Erythroblast (primary cell): ENCODE data around the gene P4HA3.

Experiments used
- DNase-seq, 2 experiments: peaks; one replicate each; lab custom pipeline; 2025; lab: John Stamatoyannopoulos, UW
- GATA1 ChIP-seq: IDR thresholded peaks from 2 replicates; pipeline ENCODE4 v1.6.1; 2011; ENCODE audit warnings: low read depth, mild to moderate bottlenecking, control low read depth, low read length, moderate library complexity
- POLR2A ChIP-seq: IDR thresholded peaks from 2 replicates; pipeline ENCODE4 v1.6.1; 2011; ENCODE audit warnings: mild to moderate bottlenecking, low read length

P4HA3 gene

GRCh38 chr11:74269161-74269811, 42.2 kb downstream of the P4HA3 start:
- no peak for DNase-seq
- TF ChIP-seq GATA1: no peak
- TF ChIP-seq POLR2A: no peak

DNA sequence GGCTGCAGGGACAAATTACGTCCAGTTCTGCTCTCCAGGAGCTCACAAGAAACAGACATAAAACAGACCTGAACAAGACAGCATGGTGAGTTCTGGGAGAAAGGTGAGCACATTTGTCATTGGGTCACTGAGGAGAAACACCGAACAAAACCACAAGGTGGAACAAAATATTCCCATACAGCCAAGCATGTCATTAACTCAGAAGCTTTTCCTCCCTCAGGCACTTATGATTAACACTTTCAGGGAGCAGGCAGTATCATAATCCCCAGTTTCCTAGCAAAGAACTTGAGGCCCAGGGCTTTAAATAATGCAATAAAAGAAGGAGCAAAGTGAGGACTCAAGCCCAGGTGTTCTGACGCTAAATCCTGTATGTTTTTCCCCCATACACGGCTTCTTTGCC, 43.0 kb downstream of the P4HA3 start:
- TF ChIP-seq POLR2A (no peak), GATA1 (no peak)
- no peak for DNase-seq

- TF ChIP-seq GATA1 (no peak), POLR2A (no peak)
- DNase-seq: no peak
These were observed 44.4 kb downstream of the P4HA3 start for GRCh38 chr11:74267014-74267413.

DNA sequence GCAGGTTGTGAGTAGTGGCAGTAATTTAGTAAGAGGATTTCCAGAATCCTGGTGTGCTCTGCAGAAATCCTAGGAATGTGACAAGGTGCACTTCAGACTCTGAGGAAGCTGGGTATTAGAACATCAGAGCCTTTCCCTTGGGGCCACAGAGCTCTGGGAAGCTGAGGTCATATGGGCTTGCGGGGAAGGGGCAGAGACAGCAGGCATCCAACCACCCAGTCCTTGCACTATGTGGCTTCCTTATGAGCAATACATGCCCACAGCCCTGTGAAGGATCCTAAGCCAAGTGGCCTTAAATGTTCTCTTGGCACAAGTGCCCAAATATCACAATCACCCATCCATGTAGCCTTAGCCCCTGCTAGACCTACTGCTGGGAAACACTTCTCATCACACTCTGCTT, 46.2 kb downstream of the P4HA3 start:
- no peak for DNase-seq
- no peak for TF ChIP-seq POLR2A
- TF ChIP-seq GATA1: no peak

DNA sequence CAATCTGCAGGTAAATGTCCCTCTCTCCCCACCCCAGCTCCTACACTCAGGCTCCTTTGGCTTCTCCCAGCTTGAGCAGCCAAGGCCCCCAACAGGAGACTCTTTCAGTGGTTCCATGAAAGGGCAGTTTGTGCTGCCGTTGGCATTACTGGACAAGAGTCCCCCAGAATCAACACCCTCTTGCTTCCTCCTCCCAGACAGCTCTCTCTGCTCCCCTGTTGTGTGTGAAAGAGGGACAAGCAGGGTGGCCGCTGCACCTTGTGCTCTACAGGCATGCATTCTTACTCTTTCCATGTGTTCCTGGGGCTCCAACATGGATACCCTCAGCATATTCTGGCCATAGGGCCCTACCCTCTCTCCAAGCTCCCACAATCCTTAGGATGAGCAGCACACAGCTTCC, 48.7 kb downstream of the P4HA3 start:
- TF ChIP-seq GATA1: no peak
- no peak for DNase-seq

DNA sequence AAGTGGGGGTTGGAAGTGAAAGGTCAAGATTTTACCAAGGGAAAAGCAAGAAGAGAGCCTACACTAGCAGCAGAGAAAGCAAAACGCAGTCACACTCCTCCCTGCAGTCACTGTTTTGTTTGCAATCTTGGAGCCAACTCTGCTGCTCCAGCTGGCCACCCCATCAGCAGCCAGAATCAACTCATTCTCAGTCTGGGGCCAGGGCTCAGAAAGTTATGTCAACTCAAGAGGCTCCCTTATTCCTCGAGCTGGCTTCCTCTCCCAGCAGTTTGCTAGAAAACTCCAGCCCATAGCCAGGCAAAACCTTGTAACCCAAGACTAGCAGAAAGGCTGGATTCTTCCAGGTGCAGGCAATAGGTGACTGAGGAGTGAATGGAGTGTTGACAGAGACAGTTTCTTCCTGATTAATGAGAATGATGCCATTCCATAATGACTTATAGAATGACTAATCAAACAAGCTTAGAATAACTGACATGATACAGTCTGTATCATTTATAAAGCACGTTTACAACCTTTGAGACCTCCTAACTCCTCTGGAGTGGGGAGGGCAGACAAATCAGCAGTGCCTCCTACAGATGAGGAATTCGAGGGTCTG, 53.4 kb downstream of the P4HA3 start:
- TF ChIP-seq POLR2A (no peak), GATA1 (no peak)
- DNase-seq: no peak

- no peak for TF ChIP-seq POLR2A
- TF ChIP-seq GATA1: no peak
- DNase-seq: no peak
These were observed 54.9 kb downstream of the P4HA3 start for GRCh38 chr11:74256378-74257133.

- TF ChIP-seq POLR2A: no peak
- TF ChIP-seq GATA1: no peak
- DNase-seq: peak; percentile 70 to 84
These were observed 55.6 kb downstream of the P4HA3 start for GRCh38 chr11:74255741-74256375.

GRCh38 chr11:74253361-74253760, 58.1 kb downstream of the P4HA3 start:
- no peak for TF ChIP-seq POLR2A
- TF ChIP-seq GATA1: no peak
- DNase-seq: no peak

DNA sequence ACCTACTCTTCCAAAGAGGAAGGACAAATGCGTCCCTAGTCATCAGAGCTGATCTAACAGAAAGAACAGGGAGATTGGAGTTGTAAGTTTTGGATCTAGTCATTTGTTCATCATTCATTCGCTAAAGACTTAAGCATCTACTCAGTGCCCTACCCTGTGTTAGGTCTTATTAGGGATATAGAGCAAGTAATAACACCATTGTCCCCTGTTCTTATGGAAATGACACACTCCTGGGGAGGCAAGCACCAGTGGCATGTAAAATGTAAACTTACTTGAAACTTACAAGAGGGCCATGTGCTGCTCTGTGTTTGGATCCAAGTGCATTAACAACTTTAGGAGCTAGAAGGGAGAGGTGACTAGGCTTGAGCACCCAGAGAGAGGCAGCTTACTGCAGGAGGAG, 61.9 kb downstream of the P4HA3 start:
- DNase-seq: no peak
- no peak for TF ChIP-seq GATA1
- TF ChIP-seq POLR2A: no peak

DNA sequence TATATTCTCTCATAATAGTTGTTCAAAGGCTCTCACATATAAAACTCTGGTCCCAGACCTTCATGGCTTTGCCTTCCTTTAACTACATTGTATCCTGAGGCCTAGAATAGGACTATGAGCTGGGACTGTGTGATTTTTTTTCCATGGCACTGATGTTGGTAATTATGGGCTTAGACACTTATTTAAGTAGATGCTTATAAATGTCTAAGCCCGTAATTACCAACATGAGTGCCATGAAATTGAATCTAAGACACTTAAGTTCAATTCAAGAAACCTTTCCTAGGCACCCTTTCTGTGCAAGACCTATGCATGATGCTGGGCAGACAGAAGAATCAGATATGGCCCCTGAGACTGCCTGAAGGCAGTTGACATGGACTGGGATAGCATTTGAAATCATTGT, 63.0 kb downstream of the P4HA3 start:
- TF ChIP-seq GATA1: no peak
- TF ChIP-seq POLR2A: no peak
- no peak for DNase-seq

GRCh38 chr11:74238243-74238642, 73.2 kb downstream of the P4HA3 start:
- no peak for TF ChIP-seq GATA1
- TF ChIP-seq POLR2A: no peak
- DNase-seq: no peak

DNA sequence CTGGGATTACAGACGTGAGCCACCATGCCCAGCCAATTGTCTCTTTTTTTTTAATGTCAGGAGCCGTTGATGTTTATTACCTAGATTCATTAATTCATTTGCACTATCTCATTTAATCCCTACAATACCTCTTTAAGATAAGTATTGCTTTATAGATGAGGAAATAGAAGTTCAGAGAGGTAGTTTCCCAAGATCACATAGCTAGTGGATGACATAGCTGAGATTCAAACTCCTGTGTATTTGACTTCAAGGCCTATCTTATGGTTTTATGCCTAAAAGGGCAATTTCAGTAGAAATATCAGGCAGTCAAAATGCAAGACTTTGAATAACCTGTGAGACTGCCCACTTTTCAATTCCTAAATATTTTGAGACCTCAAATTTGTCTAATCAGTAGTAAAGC, 73.9 kb downstream of the P4HA3 start:
- no peak for DNase-seq
- TF ChIP-seq POLR2A: no peak
- TF ChIP-seq GATA1: no peak

DNA sequence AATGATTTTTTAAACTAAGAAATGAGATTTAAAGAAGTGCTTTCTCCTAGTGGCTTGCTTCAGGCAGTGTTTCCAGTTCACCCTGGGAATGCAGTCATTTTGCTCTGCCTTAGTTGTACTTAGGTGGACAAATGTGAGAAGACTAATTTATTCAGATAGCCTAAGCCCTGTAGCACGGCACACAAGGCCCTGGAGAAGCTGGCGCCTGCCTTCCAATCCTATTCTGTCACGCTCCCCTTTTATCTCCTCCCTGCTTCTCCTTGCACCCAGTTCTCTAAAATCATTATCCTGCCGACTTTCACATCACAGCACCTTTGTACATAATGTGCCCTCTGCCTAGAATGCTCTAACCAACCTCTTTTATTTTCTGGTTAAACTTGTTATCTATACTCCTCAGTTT, 76.3 kb downstream of the P4HA3 start:
- no peak for DNase-seq
- no peak for TF ChIP-seq GATA1
- no peak for TF ChIP-seq POLR2A
